HG03060 (cell line): ENCODE measurements around the gene FILIP1.

Experiments
- ATAC-seq: cut with Tn5 transposase; IDR thresholded peaks from one replicate; pipeline ENCODE4 v1.9.1; 2021; ENCODE audit warnings: low read depth, moderate number of reproducible peaks; ENCODE audit not compliant: unreplicated experiment

Gene FILIP1

GRCh38 chr6:75301537-75301936 lies 192.1 kb downstream of the FILIP1 start:
- no peak for ATAC-seq

GRCh38 chr6:75301088-75301487 lies 192.5 kb downstream of the FILIP1 start:
- no peak for ATAC-seq

GRCh38 chr6:75300531-75300855 lies 193.1 kb downstream of the FILIP1 start:
- ATAC-seq = no peak

DNA sequence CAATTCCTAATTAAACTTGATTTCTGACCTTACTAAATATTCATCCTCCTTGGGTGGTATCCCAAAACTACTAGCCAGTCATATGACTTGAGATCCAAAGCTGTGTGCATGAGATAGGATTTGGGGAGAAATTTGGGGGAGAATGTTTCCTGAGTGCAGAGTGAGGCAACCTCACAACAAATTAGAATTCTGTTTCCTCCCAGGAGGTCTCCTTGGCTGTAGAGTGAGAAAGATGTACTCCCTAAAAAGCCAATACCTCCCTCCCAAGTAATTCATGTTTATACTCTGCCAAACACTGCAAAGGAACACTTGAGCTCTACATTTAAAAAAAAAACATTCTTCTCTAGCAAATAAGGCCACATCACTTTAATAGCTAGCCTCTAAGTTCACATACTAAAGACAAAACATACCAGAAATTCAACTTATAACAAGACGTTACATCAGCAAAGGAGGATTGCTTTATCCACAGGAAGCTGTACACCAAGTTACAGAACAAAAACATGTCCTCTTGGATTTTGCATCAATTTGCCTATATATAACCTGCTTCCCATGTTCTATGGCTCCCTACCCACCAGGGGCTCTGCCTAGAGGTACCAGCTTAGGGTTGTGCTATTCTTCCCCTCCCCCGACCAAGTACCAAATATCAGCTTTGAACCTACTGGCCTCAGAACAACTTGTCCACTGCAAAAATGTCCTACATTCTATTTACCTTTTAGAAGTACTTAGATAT lies 193.6 kb downstream of the FILIP1 start:
- ATAC-seq = no peak

GRCh38 chr6:75296811-75297779 lies 196.5 kb downstream of the FILIP1 start:
- ATAC-seq = peak; percentile 62

DNA sequence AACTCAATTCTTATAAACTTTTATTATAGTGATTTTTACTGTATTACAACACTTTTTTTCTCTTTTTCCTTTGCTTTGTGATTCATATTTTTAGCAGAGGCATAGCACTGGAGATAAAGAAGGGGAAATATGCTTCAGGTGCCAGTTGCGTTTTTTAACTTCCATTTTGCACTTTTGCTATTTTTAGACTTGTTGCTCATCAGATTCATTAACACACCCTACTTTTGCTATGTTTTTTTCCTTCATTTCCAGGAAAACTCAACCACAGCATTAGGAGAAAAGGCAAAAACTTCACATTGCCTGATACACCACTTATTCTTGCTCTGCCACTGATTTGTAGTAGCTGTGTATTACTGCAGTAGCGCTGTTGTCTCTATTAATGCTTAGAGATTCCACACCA lies 201.0 kb downstream of the FILIP1 start:
- no peak for ATAC-seq

GRCh38 chr6:75291744-75292143 lies 201.9 kb downstream of the FILIP1 start:
- no peak for ATAC-seq

DNA sequence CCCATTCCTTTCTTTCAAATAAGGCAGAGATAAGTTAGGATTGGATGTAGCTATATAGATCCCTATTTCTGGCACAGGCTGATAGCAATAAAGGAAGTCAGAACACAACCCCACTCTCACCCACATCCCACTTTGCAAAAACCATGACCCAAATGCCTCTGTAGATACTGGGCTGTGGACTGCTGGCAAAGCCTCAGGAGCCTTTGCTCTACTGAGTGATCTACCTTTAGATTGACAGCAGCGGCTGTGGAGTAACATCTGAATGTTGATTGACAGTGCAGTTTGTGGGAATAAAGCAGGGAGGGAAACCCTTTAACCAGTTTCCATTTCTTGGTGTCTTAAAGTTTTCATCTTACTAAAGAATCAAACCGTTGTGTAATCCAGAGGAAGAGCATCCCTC lies 202.3 kb downstream of the FILIP1 start:
- ATAC-seq = no peak

DNA sequence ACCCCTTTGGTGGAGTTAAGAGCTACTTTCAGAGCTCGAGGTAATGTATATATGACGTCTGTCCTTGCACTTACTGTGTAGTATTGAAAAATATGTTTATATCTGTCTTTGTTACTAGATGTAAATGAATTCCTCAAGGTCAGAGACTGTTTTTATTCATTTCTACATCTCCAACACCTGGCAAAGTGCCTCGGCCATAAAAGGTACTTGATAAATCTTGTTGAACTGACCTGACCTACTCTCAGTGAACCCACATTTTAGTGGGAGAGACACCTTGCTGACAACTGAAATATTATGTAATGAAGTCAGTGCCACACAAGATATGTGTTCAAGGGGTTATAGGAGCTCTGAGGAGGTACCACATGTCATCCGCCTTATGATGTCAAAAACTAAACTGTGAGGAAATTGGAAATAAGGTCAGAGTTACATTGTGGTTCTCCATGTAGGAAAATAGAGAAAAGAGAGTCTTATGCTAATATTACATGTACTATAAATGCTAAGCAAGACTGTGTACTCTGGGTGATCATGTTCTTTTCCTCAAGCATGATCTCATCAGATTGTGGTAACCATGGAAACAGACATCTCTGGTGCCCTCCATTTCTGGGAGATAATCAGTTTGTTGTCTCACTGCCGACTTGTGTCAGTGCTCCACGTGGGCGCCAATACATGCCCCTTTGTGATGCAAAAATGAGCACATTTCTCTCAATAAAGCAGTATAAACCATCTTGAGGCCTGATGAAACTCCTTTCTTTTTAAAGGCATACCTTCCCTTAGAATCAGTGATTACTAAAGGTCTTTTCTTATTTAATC lies 203.3 kb downstream of the FILIP1 start:
- no peak for ATAC-seq

DNA sequence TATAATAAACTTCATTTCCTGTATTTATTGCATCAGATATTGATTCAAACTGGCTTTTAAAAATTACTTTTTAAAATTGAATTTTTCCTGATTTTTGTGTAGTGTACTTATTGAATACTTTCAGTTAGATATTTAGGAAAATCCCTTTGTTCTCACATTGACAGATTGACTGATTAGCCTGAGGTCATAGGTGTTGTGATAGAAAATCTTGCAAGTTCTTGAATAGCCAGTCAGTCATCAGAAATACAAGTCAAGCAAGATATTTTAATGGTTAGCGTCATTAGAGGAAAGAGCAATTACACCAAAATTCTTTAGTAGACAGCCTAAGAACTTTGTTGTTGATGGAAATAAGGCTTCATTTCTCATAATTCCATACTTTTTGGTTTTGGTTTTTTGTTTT lies 205.6 kb downstream of the FILIP1 start:
- no peak for ATAC-seq

DNA sequence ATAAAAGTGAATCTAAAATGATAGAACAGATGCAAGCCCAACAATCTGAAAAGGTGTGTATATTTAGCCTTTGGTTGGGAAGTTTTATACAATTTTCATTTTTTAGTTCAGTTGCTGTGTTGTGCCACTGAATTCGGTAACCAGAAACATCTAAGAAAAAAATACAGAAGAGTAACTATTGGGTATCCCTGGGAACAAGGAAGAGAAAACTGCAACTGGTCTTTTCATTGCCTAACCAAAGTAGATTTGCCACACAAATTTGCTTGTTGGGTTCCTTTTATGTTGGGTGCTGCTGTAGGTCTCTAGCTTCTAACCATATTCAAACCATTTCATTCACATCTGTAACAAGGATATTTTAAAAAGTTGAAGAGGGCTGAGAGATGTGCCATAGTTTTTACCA lies 206.2 kb downstream of the FILIP1 start:
- ATAC-seq = no peak

- ATAC-seq = no peak
These were observed 206.6 kb downstream of the FILIP1 start for GRCh38 chr6:75286955-75287354.

- ATAC-seq = no peak
These were observed 208.3 kb downstream of the FILIP1 start for GRCh38 chr6:75285283-75285639.

- ATAC-seq = peak; percentile 75
These were observed 208.8 kb downstream of the FILIP1 start, which contains the start of gene TMEM30A for GRCh38 chr6:75284632-75285282. TMEM30A (minus strand) TSS chr6:75284792; CDS start chr6:75284638, 154 bp downstream.

- ATAC-seq = peak; percentile 4
These were observed 209.5 kb downstream of the FILIP1 start for GRCh38 chr6:75283907-75284631.

GRCh38 chr6:75282706-75283105 lies 210.9 kb downstream of the FILIP1 start:
- no peak for ATAC-seq

GRCh38 chr6:75281653-75282052 lies 211.9 kb downstream of the FILIP1 start:
- ATAC-seq = no peak

DNA sequence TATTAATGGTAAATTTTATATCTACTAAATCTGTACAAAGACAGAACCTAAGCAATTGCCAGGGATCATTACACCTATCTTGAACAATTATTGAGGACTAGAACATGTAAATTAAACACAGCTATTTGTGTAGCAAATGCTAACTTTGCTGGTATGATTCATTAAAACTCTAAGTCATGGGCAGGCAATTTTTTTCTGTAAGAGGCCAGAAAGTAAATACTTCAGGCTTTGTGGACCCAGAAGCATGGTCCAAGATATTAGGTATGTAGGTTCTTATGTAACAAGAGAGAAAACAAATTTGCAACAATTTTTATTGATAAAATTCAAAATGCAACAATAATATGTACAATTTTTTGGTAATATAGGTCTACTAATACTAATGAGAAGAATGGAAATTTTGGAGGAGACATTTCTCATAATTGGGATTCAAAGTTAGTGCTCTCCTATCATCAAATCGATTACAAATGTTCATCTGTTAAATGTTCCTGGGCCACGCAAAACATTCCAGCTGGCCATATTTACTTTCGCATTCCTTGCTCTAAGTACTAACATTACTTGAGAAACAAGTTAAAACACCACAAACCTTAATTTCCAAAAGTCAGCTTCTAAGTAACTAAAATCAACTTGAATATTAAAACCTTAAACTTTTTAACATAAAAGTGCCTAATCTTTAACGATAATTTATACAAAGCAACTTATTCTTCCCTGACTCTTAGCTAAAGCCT lies 213.3 kb downstream of the FILIP1 start:
- no peak for ATAC-seq

DNA sequence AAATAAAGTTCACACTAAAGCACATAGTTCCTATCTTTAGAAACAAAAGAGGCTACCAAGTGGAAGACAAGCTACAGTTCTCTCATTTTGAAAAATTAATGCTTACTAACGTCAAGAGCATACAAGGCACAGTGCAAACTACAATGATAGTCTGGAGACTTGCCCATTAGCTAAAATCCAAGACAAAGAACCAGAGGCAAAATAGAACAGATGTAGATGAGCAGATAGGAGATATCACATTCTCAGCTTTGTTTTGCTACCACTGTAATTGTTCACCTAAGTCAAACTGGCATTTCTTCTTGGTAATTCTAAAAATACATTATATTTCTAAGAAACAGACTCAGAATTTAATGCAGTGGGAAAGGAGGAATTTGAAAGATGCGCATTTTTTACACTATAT lies 214.2 kb downstream of the FILIP1 start:
- ATAC-seq = no peak
